Fibroblast of gingiva (primary cell): ENCODE data around the gene TRPM6.

Experiments used
- DNase-seq: peaks from one replicate; pipeline ENCODE4 v3.0.0-alpha.2; 2011; ENCODE audit warnings: low read depth

TRPM6 gene

GRCh38 chr9:74773886-74774479 is 113.7 kb downstream of the TRPM6 start:
- peak; percentile 66 for DNase-seq

- no peak for DNase-seq
Observed at GRCh38 chr9:74772121-74772520, 115.6 kb downstream of the TRPM6 start.

- DNase-seq: no peak
Observed at GRCh38 chr9:74771672-74772071, 116.0 kb downstream of the TRPM6 start.

- DNase-seq: no peak
Observed at GRCh38 chr9:74771262-74771585, 116.5 kb downstream of the TRPM6 start.

- no peak for DNase-seq
Observed at GRCh38 chr9:74770508-74771261, 117.0 kb downstream of the TRPM6 start.

GRCh38 chr9:74765481-74765971 is 122.2 kb downstream of the TRPM6 start:
- no peak for DNase-seq

- no peak for DNase-seq
Observed at GRCh38 chr9:74762950-74763349, 124.8 kb downstream of the TRPM6 start.

- DNase-seq: peak; percentile 98
Observed at GRCh38 chr9:74760031-74760700, 127.6 kb downstream of the TRPM6 start.

GRCh38 chr9:74755999-74756398 is 131.7 kb downstream of the TRPM6 start:
- no peak for DNase-seq

GRCh38 chr9:74755355-74755754 is 132.4 kb downstream of the TRPM6 start:
- no peak for DNase-seq

GRCh38 chr9:74753650-74754049 is 134.1 kb downstream of the TRPM6 start:
- DNase-seq: no peak

- no peak for DNase-seq
Observed at GRCh38 chr9:74748966-74749365, 138.8 kb downstream of the TRPM6 start.

GRCh38 chr9:74742792-74743730 is 144.7 kb downstream of the TRPM6 start:
- DNase-seq: peak; percentile 50

GRCh38 chr9:74742191-74742790 is 145.4 kb downstream of the TRPM6 start:
- no peak for DNase-seq

GRCh38 chr9:74736646-74737045 is 151.1 kb downstream of the TRPM6 start:
- DNase-seq: peak; percentile 45

- DNase-seq: no peak
Observed at GRCh38 chr9:74735761-74736160, 152.0 kb downstream of the TRPM6 start.

- DNase-seq: peak; percentile 92
Observed at GRCh38 chr9:74729136-74729695, 158.5 kb downstream of the TRPM6 start.

GRCh38 chr9:74728176-74728575 is 159.5 kb downstream of the TRPM6 start:
- no peak for DNase-seq

GRCh38 chr9:74726581-74726980 is 161.1 kb downstream of the TRPM6 start:
- DNase-seq: no peak

GRCh38 chr9:74724317-74724716 is 163.4 kb downstream of the TRPM6 start:
- DNase-seq: no peak
